ENCODE results near the gene CSTA. TPM values are rescaled to one million over a fixed set of nuclear protein-coding genes. Genes with fewer than 3 reads are reported as not detected.
A peak's percentile ranks its signal among the peaks of the same experiment; 100 is the strongest.

Gene CSTA
- total RNA-seq, 2 donors from 2014 or later, result 1.3 TPM; not detected in 1

GRCh38 chr3:122382888-122383666 lies 58.0 kb downstream of the CSTA start, which contains the start of gene MIX23:
Gene MIX23 (minus strand): TSS chr3:122383231. CDS start chr3:122383224, 7 bp downstream.
- DNase-seq (peak; percentile 84 to 88 (median 85)), ATAC-seq (peak; percentile 79)
- peak within 1 kb of the TSS; percentile 84 to 94 (median 90) for H3K27ac ChIP-seq
- H3K9me3 ChIP-seq, result no peaks in the 10 kb centered on the region
- no peaks in the 10 kb centered on the region for H3K36me3 ChIP-seq (replicated peaks in 1 of 2; ENCODE audit: insufficient read depth in 1 of 2, low read depth in 2 of 2)
- WGBS, 2 donors, result 0 to 1% methylated on average over 21 to 31 of the region's 31 CpGs
- no peaks in the 10 kb centered on the region for H3K27me3 ChIP-seq
- intact Hi-C loops (cut with DNase I), result no loop called here
- H3K4me1 ChIP-seq, result peaks cover 37% of the 10 kb centered on the region
- H3K4me3 ChIP-seq, result peak within 1 kb of the TSS; percentile 33 to 78
- TF ChIP-seq, protein P1, sequence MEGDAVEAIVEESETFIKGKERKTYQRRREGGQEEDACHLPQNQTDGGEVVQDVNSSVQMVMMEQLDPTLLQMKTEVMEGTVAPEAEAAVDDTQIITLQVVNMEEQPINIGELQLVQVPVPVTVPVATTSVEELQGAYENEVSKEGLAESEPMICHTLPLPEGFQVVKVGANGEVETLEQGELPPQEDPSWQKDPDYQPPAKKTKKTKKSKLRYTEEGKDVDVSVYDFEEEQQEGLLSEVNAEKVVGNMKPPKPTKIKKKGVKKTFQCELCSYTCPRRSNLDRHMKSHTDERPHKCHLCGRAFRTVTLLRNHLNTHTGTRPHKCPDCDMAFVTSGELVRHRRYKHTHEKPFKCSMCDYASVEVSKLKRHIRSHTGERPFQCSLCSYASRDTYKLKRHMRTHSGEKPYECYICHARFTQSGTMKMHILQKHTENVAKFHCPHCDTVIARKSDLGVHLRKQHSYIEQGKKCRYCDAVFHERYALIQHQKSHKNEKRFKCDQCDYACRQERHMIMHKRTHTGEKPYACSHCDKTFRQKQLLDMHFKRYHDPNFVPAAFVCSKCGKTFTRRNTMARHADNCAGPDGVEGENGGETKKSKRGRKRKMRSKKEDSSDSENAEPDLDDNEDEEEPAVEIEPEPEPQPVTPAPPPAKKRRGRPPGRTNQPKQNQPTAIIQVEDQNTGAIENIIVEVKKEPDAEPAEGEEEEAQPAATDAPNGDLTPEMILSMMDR (IDR thresholded peaks at IDR 0.05), result no peak
- TF ChIP-seq POLR2A (IDR thresholded peaks at IDR 0.05), result peak; percentile 18 to 61 (median 41)

GRCh38 chr3:122383771-122384697 lies 59.0 kb downstream of the CSTA start, which contains the start of gene FAM162A:
Gene FAM162A (plus strand): TSS chr3:122384182. CDS start chr3:122384266, 84 bp downstream.
- Histone ChIP-seq H3K27ac (peak within 1 kb of the TSS; percentile 84 to 94 (median 90)), H3K9me3 (no peaks in the 10 kb centered on the region), H3K4me3 (peak within 1 kb of the TSS; percentile 33 to 78), H3K36me3 (replicated peaks in 1 of 2; ENCODE audit: insufficient read depth in 1 of 2, low read depth in 2 of 2) (no peaks in the 10 kb centered on the region), H3K27me3 (no peaks in the 10 kb centered on the region), H3K4me1 (peaks cover 44% of the 10 kb centered on the region)
- TF ChIP-seq POLR2A (IDR thresholded peaks at IDR 0.05), result peak; percentile 96 to 98 (median 97)
- TF ChIP-seq, protein P1 (IDR thresholded peaks at IDR 0.05), result peak; percentile 15 to 71 (median 64)
- DNase-seq (peak; percentile 94 to 97 (median 96)), ATAC-seq (peak; percentile 96)
- intact Hi-C loops (cut with DNase I), result no loop called here
- 0 to 1% methylated on average over 10 to 50 of the region's 52 CpGs for WGBS, 2 donors

- WGBS, 2 donors, result 55 to 76% methylated on average over 3 of the region's 3 CpGs
- no peaks in the 10 kb centered on the region for H3K27me3 ChIP-seq
- no peak for TF ChIP-seq POLR2A (IDR thresholded peaks at IDR 0.05)
- TF ChIP-seq, protein P1 (IDR thresholded peaks at IDR 0.05), result no peak
- H3K27ac ChIP-seq, result no peak overlapping the region
- no peaks in the 10 kb centered on the region for H3K36me3 ChIP-seq (replicated peaks in 1 of 2; ENCODE audit: insufficient read depth in 1 of 2, low read depth in 2 of 2)
- intact Hi-C loops (cut with DNase I), result no loop called here
- peaks cover 67% of the 10 kb centered on the region for H3K4me1 ChIP-seq
- no peak for DNase-seq
- no peak for ATAC-seq
- no peaks in the 10 kb centered on the region for H3K9me3 ChIP-seq
- no peak overlapping the region for H3K4me3 ChIP-seq
Measured at GRCh38 chr3:122387709-122388108, 62.7 kb downstream of the CSTA start.

- intact Hi-C loops (cut with DNase I), result no loop called here
- H3K27me3 ChIP-seq, result no peaks in the 10 kb centered on the region
- H3K4me1 ChIP-seq, result peaks cover 77% of the 10 kb centered on the region
- no peak for TF ChIP-seq POLR2A (IDR thresholded peaks at IDR 0.05)
- TF ChIP-seq, protein P1 (IDR thresholded peaks at IDR 0.05), result no peak
- H3K9me3 ChIP-seq, result no peaks in the 10 kb centered on the region
- DNase-seq (no peak), ATAC-seq (no peak)
- H3K4me3 ChIP-seq, result no peak overlapping the region
- H3K27ac ChIP-seq, result peak overlapping the region in 1 of 4 donors; percentile 76
- H3K36me3 ChIP-seq (replicated peaks in 1 of 2; ENCODE audit: insufficient read depth in 1 of 2, low read depth in 2 of 2), result no peaks in the 10 kb centered on the region
Measured at GRCh38 chr3:122389197-122389596, 64.1 kb downstream of the CSTA start.

Data from body of pancreas (tissue), 4 donors.